ENCODE results near the gene TECR. TPM values are rescaled to one million over a fixed set of nuclear protein-coding genes. Genes with fewer than 3 reads are reported as not detected.

TECR gene
- total RNA-seq, 4 donors from 2014 or later = 117 to 165 (median 147) TPM

GRCh38 chr19:14492756-14493337 lies 36.5 kb upstream of the TECR start:
- H3K4me3 ChIP-seq (ENCODE audit: low read depth, poor library complexity, severe bottlenecking) = no peak overlapping the region
- WGBS, 2 donors = 63 to 68% methylated on average over 5 of the region's 5 CpGs
- intact Hi-C loops (cut with DNase I; ENCODE audit: low total_unique reads) = no loop called here
- no peak for DNase-seq (ENCODE audit: low spot score in 2 of 2)
- TF ChIP-seq CTCF (IDR thresholded peaks at IDR 0.05) = no peak
- no peak for TF ChIP-seq POLR2A (IDR thresholded peaks at IDR 0.05)

GRCh38 chr19:14494411-14494810 lies 35.0 kb upstream of the TECR start:
- intact Hi-C loops (cut with DNase I; ENCODE audit: low total_unique reads) = no loop called here
- 47 to 51% methylated on average over 4 of the region's 4 CpGs for WGBS, 2 donors
- DNase-seq (ENCODE audit: low spot score in 2 of 2) = no peak
- H3K4me3 ChIP-seq (ENCODE audit: low read depth, poor library complexity, severe bottlenecking) = no peak overlapping the region
- no peak for TF ChIP-seq POLR2A (IDR thresholded peaks at IDR 0.05)
- TF ChIP-seq CTCF (IDR thresholded peaks at IDR 0.05) = no peak

DNA sequence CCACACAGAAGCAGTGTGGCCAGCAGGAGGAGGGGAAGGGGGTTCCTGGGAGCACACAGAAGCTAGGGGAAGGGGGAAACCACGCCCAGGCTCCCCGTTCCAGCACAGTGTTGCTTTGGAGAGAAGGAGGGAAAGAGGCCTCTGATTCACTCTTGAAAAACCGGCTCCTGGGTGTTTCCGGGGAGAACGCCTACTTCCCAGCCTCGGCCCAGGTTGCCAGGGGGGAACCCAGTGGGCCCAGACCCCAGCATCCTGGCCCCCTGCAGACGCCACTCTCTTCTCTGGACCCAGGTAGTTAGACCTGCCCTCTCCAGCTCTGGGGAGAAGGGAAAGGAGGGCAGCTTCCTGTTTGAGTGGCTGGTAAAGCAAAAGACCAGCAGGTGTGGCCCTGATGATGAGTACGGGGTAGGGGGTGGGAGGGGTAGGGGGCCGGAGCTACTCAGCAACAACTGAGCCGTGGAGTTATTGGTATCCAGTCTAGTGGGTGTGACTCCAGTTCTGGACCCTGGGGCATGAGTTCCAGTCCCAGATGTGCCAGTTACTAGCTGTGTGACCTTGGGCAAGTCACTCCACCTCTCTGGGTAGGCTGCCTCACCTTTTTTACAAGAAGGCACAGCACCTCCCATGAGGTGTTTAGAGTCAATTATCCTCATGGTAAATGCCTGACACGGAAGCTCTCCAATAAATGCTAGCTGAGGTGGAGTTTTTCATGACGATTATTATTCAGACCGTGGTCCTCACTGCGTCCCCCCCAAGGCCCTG lies 34.3 kb upstream of the TECR start:
- intact Hi-C loops (cut with DNase I; ENCODE audit: low total_unique reads) = no loop called here
- DNase-seq (ENCODE audit: low spot score in 2 of 2) = no peak
- TF ChIP-seq POLR2A (IDR thresholded peaks at IDR 0.05) (no peak), CTCF (IDR thresholded peaks at IDR 0.05) (no peak)
- 7 to 14% methylated on average over 14 of the region's 14 CpGs for WGBS, 2 donors
- peak overlapping the region; percentile 59 for H3K4me3 ChIP-seq (ENCODE audit: low read depth, poor library complexity, severe bottlenecking)

GRCh38 chr19:14495672-14496028 lies 33.7 kb upstream of the TECR start:
- intact Hi-C loops (cut with DNase I; ENCODE audit: low total_unique reads) = no loop called here
- 0% methylated on average over 14 of the region's 28 CpGs; no CpG with 5 or more reads in 1 of the 2 donors for WGBS, 2 donors
- peak overlapping the region; percentile 59 for H3K4me3 ChIP-seq (ENCODE audit: low read depth, poor library complexity, severe bottlenecking)
- DNase-seq (ENCODE audit: low spot score in 2 of 2) = no peak
- no peak for TF ChIP-seq POLR2A (IDR thresholded peaks at IDR 0.05)

DNA sequence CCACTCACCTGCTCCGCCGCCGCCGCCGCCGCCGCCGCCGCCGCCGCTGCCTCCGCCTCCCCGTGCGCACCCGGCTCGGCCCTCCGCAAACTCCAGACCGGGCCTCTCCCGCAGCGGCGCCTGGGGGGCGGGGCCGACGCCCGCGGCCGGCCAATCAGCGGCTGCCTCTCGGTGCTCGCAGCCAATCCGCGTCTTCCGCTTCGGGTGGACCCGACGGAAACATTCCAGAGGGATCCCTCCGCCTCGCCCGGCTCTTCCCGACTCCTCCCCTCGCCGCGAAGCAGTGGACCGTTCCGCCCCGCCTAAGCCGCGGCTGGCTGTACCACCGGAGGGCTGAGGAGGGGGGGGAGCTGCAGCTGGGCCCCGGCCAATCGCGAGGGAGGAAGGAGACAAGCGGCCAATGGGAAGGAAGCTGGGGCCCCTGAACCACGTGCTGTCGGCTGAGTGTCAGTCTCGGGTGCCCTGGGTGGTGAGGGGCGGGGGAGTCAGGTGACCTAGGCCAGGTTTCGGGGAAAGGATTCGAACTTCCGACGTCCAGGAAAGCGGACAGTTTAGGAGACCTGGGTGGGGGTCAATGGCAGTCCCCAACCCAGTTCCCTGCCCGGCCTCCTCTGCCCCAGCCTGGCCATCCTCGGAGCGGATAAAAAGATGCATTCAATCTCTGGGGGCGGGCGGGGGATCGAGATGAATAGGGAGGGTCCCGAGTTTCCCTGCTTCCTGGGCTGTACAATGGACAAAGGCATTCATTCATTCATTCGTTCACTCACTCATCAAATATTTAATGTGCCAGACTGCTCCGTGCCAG lies 33.2 kb upstream of the TECR start, which contains the start of gene GIPC1:
TSS of gene GIPC1 (minus strand) at position 99 of the 805 bp plus-strand sequence. CDS start 13,151 bp downstream, outside the sequence.
- intact Hi-C loops (cut with DNase I; ENCODE audit: low total_unique reads) = no loop called here
- peak in 1 of 3 donors; percentile 22 for TF ChIP-seq CTCF (IDR thresholded peaks at IDR 0.05)
- no peak for TF ChIP-seq POLR2A (IDR thresholded peaks at IDR 0.05)
- H3K4me3 ChIP-seq (ENCODE audit: low read depth, poor library complexity, severe bottlenecking) = peak within 1 kb of the TSS; percentile 59
- WGBS, 2 donors = 3 to 6% methylated on average over 37 to 42 of the region's 71 CpGs
- DNase-seq (ENCODE audit: low spot score in 2 of 2) = peak; percentile 92 to 99

- DNase-seq (ENCODE audit: low spot score in 2 of 2) = no peak
- no peak for TF ChIP-seq POLR2A (IDR thresholded peaks at IDR 0.05)
- TF ChIP-seq CTCF (IDR thresholded peaks at IDR 0.05) = no peak
- WGBS, 2 donors = 34 to 35% methylated on average over 7 of the region's 7 CpGs
- intact Hi-C loops (cut with DNase I; ENCODE audit: low total_unique reads) = no loop called here
- no peak overlapping the region for H3K4me3 ChIP-seq (ENCODE audit: low read depth, poor library complexity, severe bottlenecking)
Measured at GRCh38 chr19:14496834-14497227, 32.6 kb upstream of the TECR start.

Data from lower leg skin (tissue), 4 donors.